ENCODE data around the gene MBNL1.

DNA sequence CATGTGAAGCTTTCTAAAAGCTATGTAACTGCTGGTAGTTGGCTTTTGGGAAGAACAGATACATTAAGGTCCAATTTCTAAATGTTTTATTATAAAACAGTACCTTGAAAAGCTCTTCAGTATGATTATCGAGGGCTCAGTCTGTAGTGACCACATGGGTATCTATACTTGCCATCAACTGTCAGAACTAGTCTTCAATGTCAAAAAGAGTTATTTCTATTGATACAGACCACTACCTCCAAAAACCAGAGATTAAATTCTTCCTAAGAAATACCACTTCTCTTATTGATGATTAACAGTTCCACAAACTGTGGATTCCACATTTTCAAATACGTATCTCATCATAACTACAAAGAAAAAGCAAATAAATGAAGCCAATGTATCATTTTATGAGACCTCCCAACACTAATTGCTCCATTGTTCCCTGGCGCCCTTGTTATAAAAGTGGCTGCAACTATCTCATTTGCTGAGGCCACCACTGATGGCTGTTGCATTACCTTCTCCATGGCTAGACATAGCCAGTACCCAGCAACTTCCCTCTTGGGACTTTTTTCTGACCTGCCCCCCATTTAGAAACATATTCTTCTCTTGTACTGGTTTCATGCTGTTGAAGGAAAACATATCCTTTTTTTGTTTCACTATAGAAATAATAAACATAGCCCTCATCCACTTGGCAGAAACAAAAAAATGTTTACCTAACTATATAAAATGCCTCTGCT is 33.9 kb upstream of the MBNL1 start:
- TF ChIP-seq ELF4 (IDR thresholded peaks at IDR 0.05) (no peak), FOXA1 (IDR thresholded peaks at IDR 0.05) (no peak), FOXK2 (IDR thresholded peaks at IDR 0.05) (no peak), SP1 (IDR thresholded peaks at IDR 0.05) (no peak), BHLHE40 (IDR thresholded peaks at IDR 0.05; ENCODE audit: borderline replicate concordance) (no peak), TARDBP (IDR thresholded peaks at IDR 0.05) (no peak), ZNF384 (IDR thresholded peaks at IDR 0.05) (no peak), FOXM1 (IDR thresholded peaks at IDR 0.05; ENCODE audit: borderline replicate concordance) (no peak)

Data from HEK293T (cell line).